Erythroblast (primary cell): ENCODE results near the gene SPAG4.

Experiments
- DNase-seq, 2 experiments: peaks; one replicate each; lab custom pipeline; 2025; lab: John Stamatoyannopoulos, UW
- GATA1 ChIP-seq: IDR thresholded peaks from 2 replicates; pipeline ENCODE4 v1.6.1; 2011; ENCODE audit warnings: low read depth, mild to moderate bottlenecking, control low read depth, low read length, moderate library complexity
- POLR2A ChIP-seq: IDR thresholded peaks from 2 replicates; pipeline ENCODE4 v1.6.1; 2011; ENCODE audit warnings: mild to moderate bottlenecking, low read length

Gene SPAG4, protein sequence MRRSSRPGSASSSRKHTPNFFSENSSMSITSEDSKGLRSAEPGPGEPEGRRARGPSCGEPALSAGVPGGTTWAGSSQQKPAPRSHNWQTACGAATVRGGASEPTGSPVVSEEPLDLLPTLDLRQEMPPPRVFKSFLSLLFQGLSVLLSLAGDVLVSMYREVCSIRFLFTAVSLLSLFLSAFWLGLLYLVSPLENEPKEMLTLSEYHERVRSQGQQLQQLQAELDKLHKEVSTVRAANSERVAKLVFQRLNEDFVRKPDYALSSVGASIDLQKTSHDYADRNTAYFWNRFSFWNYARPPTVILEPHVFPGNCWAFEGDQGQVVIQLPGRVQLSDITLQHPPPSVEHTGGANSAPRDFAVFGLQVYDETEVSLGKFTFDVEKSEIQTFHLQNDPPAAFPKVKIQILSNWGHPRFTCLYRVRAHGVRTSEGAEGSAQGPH

DNA sequence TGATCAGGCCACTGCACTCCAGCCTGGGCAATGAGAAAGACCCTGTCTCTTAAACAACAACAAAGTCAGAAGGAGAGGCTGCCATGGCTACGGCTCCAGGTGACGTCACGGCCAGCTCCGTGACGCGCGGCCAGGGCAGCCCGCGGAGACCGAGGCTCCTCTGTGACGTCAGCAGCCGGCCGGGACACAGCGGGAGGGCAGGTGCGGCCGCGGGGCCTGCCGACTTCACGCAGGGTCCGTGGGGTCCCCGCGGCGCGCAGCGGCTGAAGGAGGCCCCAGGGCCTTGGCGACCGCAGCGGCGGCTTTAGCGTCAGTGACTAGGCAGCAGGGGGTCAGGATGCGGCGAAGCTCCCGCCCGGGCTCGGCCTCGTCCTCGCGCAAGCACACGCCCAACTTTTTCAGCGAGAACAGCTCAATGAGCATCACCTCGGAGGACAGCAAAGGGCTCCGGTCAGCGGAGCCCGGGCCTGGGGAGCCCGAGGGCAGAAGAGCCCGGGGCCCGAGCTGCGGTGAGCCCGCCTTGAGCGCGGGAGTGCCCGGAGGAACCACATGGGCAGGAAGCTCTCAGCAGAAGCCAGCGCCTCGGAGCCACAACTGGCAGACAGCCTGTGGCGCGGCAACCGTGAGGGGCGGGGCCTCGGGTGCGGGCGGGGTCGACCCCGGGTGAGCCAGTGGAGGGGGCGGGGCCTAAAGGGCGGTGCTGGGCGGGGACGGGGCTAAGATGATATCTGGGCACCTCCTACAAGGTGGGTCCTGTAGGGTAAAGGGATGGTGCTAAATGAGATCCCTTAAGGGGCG, at the start of gene SPAG4:
TSS of gene SPAG4 (plus strand) at position 163 of the 798 bp plus-strand sequence. CDS start at position 338, 175 bp downstream.
- TF ChIP-seq POLR2A (peak; percentile 84), GATA1 (no peak)
- DNase-seq = peak; percentile 97 to 99

DNA sequence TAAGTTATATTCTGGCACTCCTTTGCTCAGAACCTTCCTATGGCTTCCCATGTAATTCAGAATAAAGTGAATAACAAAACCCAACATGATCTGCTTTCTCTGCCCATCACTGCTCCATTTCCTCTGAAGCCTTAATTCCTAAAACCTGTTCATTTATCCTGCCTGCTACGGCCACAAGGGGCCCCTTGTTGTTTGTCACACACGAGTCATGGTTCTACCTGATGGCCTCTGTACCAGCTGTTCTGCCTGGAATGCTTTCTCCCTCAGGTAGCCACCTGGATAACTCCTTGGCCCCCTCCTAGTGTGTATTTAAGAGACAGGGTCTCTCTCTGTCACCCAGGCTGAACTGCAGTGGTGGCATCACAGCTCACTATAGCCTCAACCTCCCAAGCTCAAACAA, 47.0 kb upstream of the SPAG4 start:
- peak; percentile 13 to 15 for DNase-seq
- TF ChIP-seq POLR2A = no peak
- no peak for TF ChIP-seq GATA1

DNA sequence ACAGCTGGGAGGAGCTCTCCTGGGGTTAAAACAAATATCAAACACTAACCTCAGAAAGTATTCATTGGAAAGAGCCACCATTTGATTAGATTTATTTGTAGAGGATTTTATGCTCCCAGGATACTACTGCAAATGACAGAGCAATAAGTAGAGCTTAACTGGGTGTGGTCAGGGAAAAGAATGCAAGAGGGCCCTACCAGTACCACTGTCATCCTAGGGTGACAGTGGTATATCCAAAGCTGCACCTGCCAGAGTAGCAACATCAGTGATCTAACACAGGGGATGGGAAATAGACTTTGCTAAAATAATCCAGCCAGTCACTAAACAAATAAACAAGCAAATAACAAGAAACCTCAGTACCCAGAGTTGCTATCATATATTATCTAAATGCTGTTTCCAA, 44.1 kb upstream of the SPAG4 start:
- DNase-seq = no peak
- TF ChIP-seq GATA1 = no peak
- no peak for TF ChIP-seq POLR2A

DNA sequence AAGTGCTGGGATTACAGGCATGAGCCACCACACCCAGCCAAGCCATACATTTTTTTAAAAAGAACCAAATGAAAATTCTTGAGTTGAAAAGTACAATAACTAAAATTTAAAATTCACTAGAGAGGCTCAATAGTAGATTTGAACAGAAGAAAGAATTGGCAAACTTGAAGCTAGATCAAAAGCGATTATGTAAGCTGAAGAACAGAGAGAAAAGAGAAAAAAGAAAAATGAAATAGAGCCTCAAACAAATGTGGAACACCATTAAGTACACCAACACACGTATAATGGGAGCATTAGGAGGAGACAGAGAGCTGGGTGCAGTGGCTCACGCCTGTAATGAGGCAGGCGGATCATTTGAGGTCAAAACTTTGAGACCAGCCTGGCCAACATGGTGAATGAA, 42.8 kb upstream of the SPAG4 start:
- TF ChIP-seq GATA1 (no peak), POLR2A (no peak)
- DNase-seq = peak; percentile 12 to 21

DNA sequence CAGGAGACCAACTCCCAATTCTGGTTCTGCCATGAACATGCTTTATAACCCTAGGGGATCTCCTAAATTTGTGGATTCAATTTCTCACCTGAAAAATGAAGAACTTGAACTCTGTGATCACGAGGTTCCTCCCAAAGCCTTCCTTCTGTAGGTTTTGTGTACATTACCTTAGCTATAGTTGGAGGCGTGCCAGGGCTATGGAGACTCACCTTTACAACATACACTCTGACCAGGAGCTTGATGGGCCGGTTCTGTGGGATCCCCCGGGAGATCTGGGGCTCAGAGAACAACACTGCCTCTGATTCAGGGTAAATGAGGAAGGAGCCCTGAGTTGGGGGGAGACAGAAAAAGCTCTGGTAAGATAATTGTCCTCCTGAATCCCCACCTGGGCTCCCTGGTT, 39.7 kb upstream of the SPAG4 start:
- TF ChIP-seq POLR2A (no peak), GATA1 (no peak)
- no peak for DNase-seq

DNA sequence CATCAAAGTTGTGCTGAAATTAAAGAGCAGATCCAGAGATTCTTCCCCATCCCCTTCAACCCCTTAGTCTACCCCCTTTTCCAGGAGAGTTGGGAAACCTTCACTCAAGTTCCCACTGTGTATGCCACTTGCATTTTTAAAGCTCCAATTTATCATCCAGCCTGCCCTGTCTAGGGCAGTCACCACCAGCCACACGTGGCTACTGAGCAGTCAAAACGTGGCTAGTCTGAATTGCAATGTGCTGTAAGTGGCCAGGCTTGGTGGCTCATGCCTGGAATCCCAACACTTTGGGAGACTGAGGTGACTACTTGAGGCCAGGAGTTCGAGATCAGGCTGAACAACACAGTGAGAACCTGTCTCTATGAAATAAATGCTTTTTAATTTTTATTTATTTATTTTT, 38.8 kb upstream of the SPAG4 start:
- TF ChIP-seq POLR2A (no peak), GATA1 (no peak)

DNA sequence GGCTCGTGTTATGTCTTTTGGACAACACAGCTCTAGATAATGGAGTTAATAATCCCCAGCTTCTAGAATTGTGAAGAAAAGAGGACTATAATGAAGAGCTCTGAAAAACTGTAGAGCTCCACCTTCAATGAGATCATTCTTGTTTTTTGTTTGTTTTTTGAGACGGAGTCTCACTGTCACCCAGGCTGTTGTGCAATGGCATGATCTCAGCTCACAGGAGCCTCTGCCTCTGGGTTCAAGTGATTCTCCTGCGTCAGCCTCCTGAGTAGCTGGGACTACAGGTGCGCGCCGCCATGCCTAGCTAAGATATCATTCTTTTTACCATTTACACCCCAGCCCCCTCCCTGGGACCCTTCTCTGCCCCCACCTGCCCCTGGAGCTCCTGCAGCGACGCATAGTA, 37.2 kb upstream of the SPAG4 start:
- DNase-seq = no peak
- no peak for TF ChIP-seq POLR2A
- no peak for TF ChIP-seq GATA1

More for the DNA sequence above, 38.8 kb upstream of the SPAG4 start:
- no peak for DNase-seq

DNA sequence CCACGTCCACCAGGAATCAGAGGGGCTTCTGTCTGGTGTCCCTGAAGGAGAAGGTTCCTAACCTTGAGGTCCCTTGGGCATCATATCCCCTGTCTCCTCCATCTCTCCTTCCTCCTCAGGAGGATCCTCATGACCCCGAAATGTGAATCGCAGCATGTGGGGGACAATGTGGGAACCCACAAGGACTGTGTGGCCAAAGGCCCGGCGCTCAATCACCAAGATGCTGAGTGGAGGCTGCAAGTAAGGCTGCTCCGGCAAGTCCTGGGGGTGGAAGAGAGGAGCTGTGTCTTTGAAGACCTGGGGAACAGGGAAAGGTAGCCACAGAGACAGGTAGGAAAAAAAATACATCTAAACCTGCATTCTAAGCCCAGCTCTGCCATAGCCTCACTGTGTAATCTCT, 36.4 kb upstream of the SPAG4 start:
- TF ChIP-seq GATA1 (no peak), POLR2A (no peak)
- no peak for DNase-seq

DNA sequence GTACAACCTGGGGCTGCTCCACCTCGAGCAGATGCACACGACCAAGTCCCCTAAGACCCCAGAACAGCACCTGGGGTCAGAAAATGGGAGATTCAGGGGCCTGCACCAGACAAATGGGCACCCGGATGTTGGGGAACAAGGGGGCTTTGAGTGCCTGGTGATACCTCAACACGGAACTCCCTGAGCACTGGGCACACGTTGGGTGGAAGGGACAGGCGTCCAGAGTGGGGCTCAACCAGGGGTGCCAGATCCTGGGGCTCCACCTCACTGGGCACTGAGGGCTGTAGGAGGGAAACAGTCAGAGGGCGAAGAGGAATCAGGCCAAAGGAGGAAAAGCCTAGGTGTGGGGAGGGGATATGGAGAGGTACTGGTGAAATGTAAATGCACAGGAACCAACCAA, 33.5 kb upstream of the SPAG4 start:
- TF ChIP-seq POLR2A (no peak), GATA1 (no peak)
- DNase-seq = no peak

DNA sequence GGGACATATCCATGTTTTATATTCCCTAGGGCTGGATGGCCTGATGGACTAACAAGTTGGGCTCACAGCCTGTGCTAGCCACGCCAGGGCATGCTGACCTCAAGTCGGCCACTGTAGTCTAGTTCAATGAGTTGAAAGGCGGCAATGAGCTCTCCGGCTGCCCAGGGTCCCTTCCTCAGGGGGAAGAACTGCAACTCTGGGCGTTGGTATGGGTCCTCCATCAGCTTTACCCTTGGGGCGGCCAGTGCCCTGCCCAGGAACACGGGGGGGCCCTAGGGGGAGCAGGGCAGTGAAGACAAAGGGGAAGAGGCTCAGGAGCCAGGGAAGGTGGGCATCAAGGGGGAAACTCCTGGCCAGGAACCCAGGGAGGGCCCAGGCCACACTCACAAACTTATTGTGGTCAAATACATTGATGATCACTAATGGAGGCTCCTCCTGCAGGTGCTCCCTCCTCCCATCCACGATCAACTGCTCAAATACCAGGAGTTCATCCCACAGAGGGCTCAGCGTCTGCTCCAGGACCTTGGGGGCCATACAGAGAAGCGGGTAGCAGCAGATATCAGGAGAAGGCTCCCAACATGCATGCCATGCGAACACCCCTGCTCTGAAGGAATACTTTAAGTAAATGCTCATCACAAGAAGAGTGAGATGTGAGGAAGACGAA, 32.8 kb upstream of the SPAG4 start:
- TF ChIP-seq POLR2A (no peak), GATA1 (no peak)
- no peak for DNase-seq

DNA sequence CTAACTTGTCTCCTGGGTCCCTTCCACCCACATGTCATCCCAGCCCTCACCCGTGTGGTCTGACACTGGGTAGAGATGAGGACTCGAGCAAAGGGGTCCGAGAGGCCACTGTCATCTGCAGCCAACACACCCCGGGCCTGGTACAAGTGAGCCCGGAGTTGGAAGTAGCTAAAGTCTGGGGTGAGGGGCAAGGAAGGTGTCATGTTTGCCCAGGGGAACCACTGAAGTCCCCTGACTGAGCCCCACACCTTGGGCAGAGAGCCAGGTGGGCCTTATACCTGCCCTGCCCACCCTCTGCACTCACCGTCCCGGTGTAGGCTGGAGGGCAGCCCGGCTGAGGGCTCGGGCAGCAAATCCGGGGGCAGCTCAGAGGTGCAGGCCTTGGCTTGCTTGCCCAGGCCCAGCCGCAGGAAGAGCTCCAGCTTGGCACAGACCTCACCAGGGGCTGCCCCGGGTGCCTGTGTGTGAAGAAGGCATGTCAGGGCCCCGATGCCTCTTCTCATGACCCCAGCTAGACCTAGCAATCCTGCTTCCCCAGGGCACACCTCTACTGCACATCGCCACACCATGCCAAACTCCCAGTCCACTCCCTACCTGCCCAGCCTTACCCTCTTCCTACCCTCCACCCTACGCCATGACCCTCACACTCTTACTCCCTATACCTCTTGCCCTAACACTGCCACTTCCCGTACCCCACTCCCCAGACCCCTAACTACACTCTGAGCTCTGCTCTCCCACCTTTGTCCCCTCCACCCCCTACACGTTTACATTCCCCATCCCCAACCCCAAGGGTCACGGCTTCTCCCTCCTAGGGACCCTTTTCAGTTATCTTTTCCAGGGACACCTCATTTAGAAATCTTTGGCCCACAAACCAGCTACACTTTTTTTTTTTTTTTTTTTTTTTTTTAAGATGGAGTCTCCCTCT, 31.7 kb upstream of the SPAG4 start:
- TF ChIP-seq POLR2A = no peak
- no peak for TF ChIP-seq GATA1
- DNase-seq = no peak

DNA sequence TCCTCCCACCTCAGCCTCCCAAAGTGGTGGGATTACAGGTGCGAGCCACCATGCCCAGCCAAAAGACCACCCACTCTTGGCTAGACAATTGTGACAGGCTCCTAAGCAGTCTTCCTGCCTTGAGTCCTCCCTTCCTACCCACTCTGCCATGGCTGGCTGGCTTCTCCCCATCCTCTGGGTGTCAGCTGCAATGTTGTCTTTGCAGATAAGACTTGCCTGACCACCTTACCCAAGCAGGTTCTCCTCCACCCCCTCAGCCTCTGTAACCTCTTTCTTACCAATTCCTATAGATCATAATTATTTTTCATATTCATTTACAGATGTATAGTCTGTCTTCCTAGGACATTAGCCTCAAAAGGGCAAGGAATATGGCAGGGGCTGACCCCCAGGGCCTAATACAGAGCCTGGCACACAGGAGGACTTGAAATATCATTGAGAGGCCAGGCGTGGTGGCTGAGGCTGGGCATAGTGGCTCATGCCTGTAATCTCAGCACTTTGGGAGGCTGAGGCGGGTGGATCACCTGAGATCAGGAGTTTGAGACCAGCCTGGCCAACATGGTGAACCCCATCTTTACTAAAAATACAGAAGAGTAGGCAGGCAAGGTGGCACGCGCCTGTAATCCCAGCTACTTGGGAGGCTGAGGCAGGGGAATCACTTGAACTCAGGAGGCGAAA, 28.7 kb upstream of the SPAG4 start:
- no peak for DNase-seq
- TF ChIP-seq GATA1 (no peak), POLR2A (no peak)
